NCI-H1436 (cell line): Measurements from ENCODE around the gene CD27.
"Not testable (repeated sequence)": the region's sequence is repeated elsewhere in the genome, so short reads cannot be mapped to it uniquely, and the experiment has no call there.

Source experiments
- DNase-seq: peaks from one replicate; lab custom pipeline; 2025; lab: John Stamatoyannopoulos, UW

The CD27 gene

GRCh38 chr12:6488240-6488639 lies 43.5 kb downstream of the CD27 start:
- no peak for DNase-seq

GRCh38 chr12:6489449-6489848 lies 44.7 kb downstream of the CD27 start:
- no peak for DNase-seq

GRCh38 chr12:6490673-6491072 lies 45.9 kb downstream of the CD27 start:
- DNase-seq, result not testable (repeated sequence)

- peak; percentile 97 for DNase-seq
These were observed 48.2 kb downstream of the CD27 start, which contains the start of gene MRPL51 for GRCh38 chr12:6492838-6493496. MRPL51 (minus strand) TSS chr12:6493262; CDS start chr12:6493136, 126 bp downstream.

- DNase-seq, result peak; percentile 95
These were observed 48.9 kb downstream of the CD27 start, which contains the start of gene NCAPD2 for GRCh38 chr12:6493497-6494257. NCAPD2 (plus strand) TSS chr12:6494102; CDS start chr12:6495099, 997 bp downstream.

- DNase-seq, result no peak
These were observed 49.5 kb downstream of the CD27 start for GRCh38 chr12:6494258-6494743.

GRCh38 chr12:6494968-6495367 lies 50.2 kb downstream of the CD27 start:
- DNase-seq, result no peak

GRCh38 chr12:6497291-6497690 lies 52.5 kb downstream of the CD27 start:
- not testable (repeated sequence) for DNase-seq

GRCh38 chr12:6500466-6500865 lies 55.7 kb downstream of the CD27 start:
- no peak for DNase-seq
